ENCODE data around the gene ADD3. TPM values are rescaled to one million over a fixed set of nuclear protein-coding genes. Genes with fewer than 3 reads are reported as not detected.

Gene ADD3
- total RNA-seq, 1 donor from 2014 or later = 94.6 TPM

GRCh38 chr10:110074758-110075671 lies 67.2 kb downstream of the ADD3 start:
- H3K27ac ChIP-seq = peak overlapping the region; percentile 56
- no peak for TF ChIP-seq CTCF (IDR thresholded peaks at IDR 0.05)
- no peaks in the 10 kb centered on the region for H3K36me3 ChIP-seq
- H3K9me3 ChIP-seq = no peaks in the 10 kb centered on the region
- peaks cover 74% of the 10 kb centered on the region for H3K4me1 ChIP-seq
- DNase-seq (no peak), ATAC-seq (peak in 1 of 2 donors; percentile 16)
- intact Hi-C loops (cut with DNase I) = no loop called here
- H3K27me3 ChIP-seq (ENCODE audit: low read depth) = no peaks in the 10 kb centered on the region
- H3K4me3 ChIP-seq = no peak overlapping the region

GRCh38 chr10:110075686-110076085 lies 67.9 kb downstream of the ADD3 start:
- ATAC-seq = no peak
- no peak for TF ChIP-seq CTCF (IDR thresholded peaks at IDR 0.05)
- Histone ChIP-seq H3K4me1 (peaks cover 72% of the 10 kb centered on the region), H3K4me3 (no peak overlapping the region), H3K9me3 (no peaks in the 10 kb centered on the region), H3K27me3 (ENCODE audit: low read depth) (no peaks in the 10 kb centered on the region), H3K27ac (peak overlapping the region; percentile 56), H3K36me3 (no peaks in the 10 kb centered on the region)
- no peak for DNase-seq
- intact Hi-C loops (cut with DNase I) = no loop called here

- ATAC-seq (peak; percentile 90 to 93), DNase-seq (no peak)
- Histone ChIP-seq H3K9me3 (no peaks in the 10 kb centered on the region), H3K4me3 (peak overlapping the region; percentile 30), H3K27ac (peak overlapping the region; percentile 75), H3K36me3 (no peaks in the 10 kb centered on the region), H3K27me3 (ENCODE audit: low read depth) (no peaks in the 10 kb centered on the region), H3K4me1 (peaks cover 78% of the 10 kb centered on the region)
- intact Hi-C loops (cut with DNase I) = no loop called here
- TF ChIP-seq CTCF (IDR thresholded peaks at IDR 0.05) = no peak
Observed at GRCh38 chr10:110076559-110077318, 69.0 kb downstream of the ADD3 start.

- peak overlapping the region; percentile 75 for H3K27ac ChIP-seq
- no peak for TF ChIP-seq CTCF (IDR thresholded peaks at IDR 0.05)
- peak overlapping the region; percentile 30 for H3K4me3 ChIP-seq
- H3K27me3 ChIP-seq (ENCODE audit: low read depth) = no peaks in the 10 kb centered on the region
- intact Hi-C loops (cut with DNase I) = no loop called here
- peak; percentile 44 to 60 for ATAC-seq
- no peaks in the 10 kb centered on the region for H3K9me3 ChIP-seq
- no peak for DNase-seq
- H3K4me1 ChIP-seq = peaks cover 83% of the 10 kb centered on the region
- no peaks in the 10 kb centered on the region for H3K36me3 ChIP-seq
Observed at GRCh38 chr10:110077436-110078130, 69.8 kb downstream of the ADD3 start.

- H3K9me3 ChIP-seq = no peaks in the 10 kb centered on the region
- H3K4me3 ChIP-seq = no peak overlapping the region
- peaks cover 90% of the 10 kb centered on the region for H3K4me1 ChIP-seq
- ATAC-seq = no peak
- intact Hi-C loops (cut with DNase I) = no loop called here
- H3K27ac ChIP-seq = peak overlapping the region; percentile 75
- H3K36me3 ChIP-seq = no peaks in the 10 kb centered on the region
- no peak for TF ChIP-seq CTCF (IDR thresholded peaks at IDR 0.05)
- DNase-seq = no peak
- H3K27me3 ChIP-seq (ENCODE audit: low read depth) = no peaks in the 10 kb centered on the region
Observed at GRCh38 chr10:110078317-110078716, 70.5 kb downstream of the ADD3 start.

Measured in lower lobe of right lung (tissue), 2 donors.